Activated gamma-delta T cell treated with Interleukin-2 at 50 U/mL for 16 hours (primary cell): ENCODE results near the gene TPPP.
"Not testable (repeated sequence)": the region's sequence is repeated elsewhere in the genome, so short reads cannot be mapped to it uniquely, and the experiment has no call there.

Experiments used
- DNase-seq: peaks from one replicate; pipeline ENCODE4 v3.0.0-alpha.2; 2020

The TPPP gene

GRCh38 chr5:693271-694041 is at the start of gene TPPP:
Gene TPPP, minus strand, starts transcription at chr5:693352. Its CDS starts 15,292 bp downstream, at chr5:678060.
- peak; percentile 75 for DNase-seq

- DNase-seq = not testable (repeated sequence)
Measured at GRCh38 chr5:742276-742675, 49.1 kb upstream of the TPPP start.

- DNase-seq = not testable (repeated sequence)
Measured at GRCh38 chr5:734145-734544, 41.0 kb upstream of the TPPP start.

- DNase-seq = not testable (repeated sequence)
Measured at GRCh38 chr5:732754-733454, 39.8 kb upstream of the TPPP start.

- DNase-seq = not testable (repeated sequence)
Measured at GRCh38 chr5:729225-729624, 36.1 kb upstream of the TPPP start.

- DNase-seq = not testable (repeated sequence)
Measured at GRCh38 chr5:727087-727486, 33.9 kb upstream of the TPPP start.

GRCh38 chr5:723865-724264 is 30.7 kb upstream of the TPPP start:
- DNase-seq = not testable (repeated sequence)

GRCh38 chr5:723309-723708 is 30.2 kb upstream of the TPPP start:
- DNase-seq = not testable (repeated sequence)

- not testable (repeated sequence) for DNase-seq
Measured at GRCh38 chr5:719379-719778, 26.2 kb upstream of the TPPP start.

GRCh38 chr5:717143-717542 is 24.0 kb upstream of the TPPP start:
- DNase-seq = no peak

- DNase-seq = not testable (repeated sequence)
Measured at GRCh38 chr5:716740-717139, 23.6 kb upstream of the TPPP start.

GRCh38 chr5:715636-716035 is 22.5 kb upstream of the TPPP start:
- not testable (repeated sequence) for DNase-seq

GRCh38 chr5:714215-715118 is 21.3 kb upstream of the TPPP start:
- DNase-seq = not testable (repeated sequence)

- DNase-seq = not testable (repeated sequence)
Measured at GRCh38 chr5:713686-714085, 20.5 kb upstream of the TPPP start.

- not testable (repeated sequence) for DNase-seq
Measured at GRCh38 chr5:708848-709517, 15.8 kb upstream of the TPPP start.

- not testable (repeated sequence) for DNase-seq
Measured at GRCh38 chr5:708374-708773, 15.2 kb upstream of the TPPP start.

GRCh38 chr5:706127-706526 is 13.0 kb upstream of the TPPP start:
- not testable (repeated sequence) for DNase-seq

- not testable (repeated sequence) for DNase-seq
Measured at GRCh38 chr5:696753-697702, 3.9 kb upstream of the TPPP start.

GRCh38 chr5:696191-696590 is 3.0 kb upstream of the TPPP start:
- not testable (repeated sequence) for DNase-seq

GRCh38 chr5:695475-695874 is 2.3 kb upstream of the TPPP start:
- not testable (repeated sequence) for DNase-seq

- not testable (repeated sequence) for DNase-seq
Measured at GRCh38 chr5:694042-694431, 885 bp upstream of the TPPP start.
